HepG2 (cell line): Measurements from ENCODE around the gene DSG4. TPM values are rescaled to one million over a fixed set of nuclear protein-coding genes. Genes with fewer than 3 reads are reported as not detected.

Experiments used
- ATAC-seq: fragments of 200-7000 bp; cut with Tn5 transposase; 3 replicates; pipeline ENCODE4 v1.9.1; 2020; ENCODE audit warnings: mild to moderate bottlenecking, moderate library complexity
- BruUV-seq: library from RNA; stranded (reverse); fragments of 400-500 nt; replicated peaks from 2 replicates; lab custom pipeline; 2021; lab: Mats Ljungman, UMichigan
- CTCF ChIA-PET: fragments of 300-600 bp; formaldehyde crosslinking; extraction: SDS; loops from one replicate; lab custom pipeline; 2021; ENCODE audit warnings: low total read pairs, inconsistent platforms, low intra/inter-chr PET ratio; lab: Yijun Ruan, JAX
- POLR2A ChIA-PET: fragments of 350-600 bp; sonication (Branson Sonifier 250); formaldehyde crosslinking; loops from one replicate; lab custom pipeline; 2020; ENCODE audit warnings: antibody characterized with exemption, inconsistent platforms; lab: Yijun Ruan, JAX
- DNase-seq: peaks from one replicate; pipeline ENCODE4 v3.0.0-alpha.2; 2015; ENCODE audit warnings: low spot score
- FAIRE-seq: peaks from 3 replicates; lab custom pipeline; 2011; peaks lifted over from hg19 to GRCh38; lab: Jason Lieb, UNC
- H2AFZ ChIP-seq: one replicate; pipeline ENCODE4 v1.6.1; 2011; ENCODE audit warnings: low read length, inconsistent platforms
- H3K27ac ChIP-seq: fragments of 300-600 bp; 3 replicates; pipeline ENCODE4 v1.8.0; 2011; ENCODE audit warnings: mixed run types, mild to moderate bottlenecking, mixed read lengths, low read length, inconsistent platforms; ENCODE audit not compliant: insufficient read depth; ENCODE audit errors: extremely low read length
- H3K27me3 ChIP-seq, 2 experiments: fragments of 200-600 bp in 1 of 2; 2 replicates in 1 of 2; 3 replicates in 1 of 2; pipeline versions ENCODE4 v1.6.0 to v1.8.0; 2011; ENCODE audit warnings: low read length in 2 of 2, mild to moderate bottlenecking in 2 of 2, moderate library complexity in 2 of 2, inconsistent platforms in 1 of 2; ENCODE audit not compliant: insufficient read depth in 2 of 2, control insufficient read depth in 1 of 2
- H3K36me3 ChIP-seq, 2 experiments: fragments of 200-600 bp in 1 of 2; replicated peaks in 1 of 2; 2 replicates in 1 of 2; 3 replicates in 1 of 2; pipeline versions ENCODE4 v1.5.1 to v1.8.0; 2011; ENCODE audit warnings: low read length in 2 of 2, inconsistent platforms in 1 of 2; ENCODE audit not compliant: insufficient read depth in 2 of 2, control insufficient read depth in 1 of 2
- H3K4me1 ChIP-seq: 2 replicates; pipeline ENCODE4 v1.5.1; 2012; ENCODE audit warnings: low read length, inconsistent platforms; ENCODE audit not compliant: insufficient read depth
- H3K4me2 ChIP-seq: 2 replicates; pipeline ENCODE4 v1.6.0; 2011; ENCODE audit warnings: low read depth, low read length, inconsistent platforms
- H3K4me3 ChIP-seq, 3 experiments: fragments of 200-600 bp in 1 of 3; sonication (generic), shearing (Covaris generic) in 1 of 3; replicated peaks in 1 of 3; 2 replicates each; pipeline ENCODE4 v1.5.1; 2011 to 2016; ENCODE audit warnings: low read length in 3 of 3, inconsistent platforms in 2 of 3, low read depth in 2 of 3, mild to moderate bottlenecking in 2 of 3, control low read depth in 1 of 3, mixed read lengths in 1 of 3; ENCODE audit not compliant: insufficient read depth in 1 of 3
- H3K79me2 ChIP-seq: one replicate; pipeline ENCODE4 v1.6.1; 2011; ENCODE audit warnings: low read length, inconsistent platforms; ENCODE audit not compliant: insufficient read depth
- H3K9ac ChIP-seq: 2 replicates; pipeline ENCODE4 v1.6.0; 2011; ENCODE audit warnings: mild to moderate bottlenecking, low read depth, low read length, inconsistent platforms; ENCODE audit not compliant: insufficient read depth
- H3K9me3 ChIP-seq: 2 replicates; pipeline ENCODE4 v1.5.1; 2012; ENCODE audit warnings: mild to moderate bottlenecking, low read length
- H4K20me1 ChIP-seq: 2 replicates; pipeline ENCODE4 v1.6.0; 2011; ENCODE audit warnings: inconsistent platforms, mild to moderate bottlenecking, low read length, moderate library complexity; ENCODE audit not compliant: insufficient read depth
- ARHGAP35 ChIP-seq: sonication (generic); formaldehyde crosslinking; IDR thresholded peaks from 2 replicates; pipeline ENCODE4 v1.9.0; 2022; ENCODE audit warnings: mild to moderate bottlenecking, inconsistent platforms, moderate library complexity, missing genetic modification reagents, borderline replicate concordance
- CEBPB ChIP-seq: IDR thresholded peaks from 2 replicates; pipeline ENCODE4 v1.6.1; 2011; ENCODE audit warnings: low read depth, low read length, improper control_type of control experiment, borderline replicate concordance
- NPAS2 ChIP-seq: sonication (generic); formaldehyde crosslinking; IDR thresholded peaks from 2 replicates; pipeline ENCODE4 v1.8.0; 2022; ENCODE audit warnings: mild to moderate bottlenecking, missing genetic modification reagents, borderline replicate concordance
- ZBED4 ChIP-seq: sonication (generic); formaldehyde crosslinking; IDR thresholded peaks from 2 replicates; pipeline ENCODE4 v1.4.0; 2020; ENCODE audit warnings: missing genetic modification reagents, borderline replicate concordance
- ZNF468 ChIP-seq: sonication (generic); formaldehyde crosslinking; IDR thresholded peaks from 2 replicates; pipeline ENCODE4 v1.8.0; 2022; ENCODE audit warnings: mild to moderate bottlenecking, moderate library complexity, missing genetic modification reagents
- ZNF616 ChIP-seq: sonication (generic); formaldehyde crosslinking; IDR thresholded peaks from 2 replicates; pipeline ENCODE4 v1.5.0; 2020; ENCODE audit warnings: low read depth, mild to moderate bottlenecking, missing genetic modification reagents
- ZNF878 ChIP-seq: sonication (generic); formaldehyde crosslinking; IDR thresholded peaks from 2 replicates; pipeline ENCODE4 v1.8.1; 2023; ENCODE audit warnings: mild to moderate bottlenecking, missing genetic modification reagents, moderate library complexity
- WGBS: methylation state at CpG from one replicate; pipeline ENCODE4 v1.1.6; 2017; ENCODE audit warnings: low lambda C conversion rate; 5-methylcytosine and 5-hydroxymethylcytosine counted together
- in situ Hi-C: cut with HindIII; loops from 2 replicates; pipeline ENCODE4 v1.10.0; 2017; ENCODE audit warnings: low pct_unique_long_range_greater_than_20kb; ENCODE audit not compliant: extremely low pct_ligation_motif_present
- intact Hi-C: fragments of 100-400 bp; cut with micrococcal nuclease; formaldehyde crosslinking; loops from one replicate; pipeline ENCODE4 v1.10.0; 2022; ENCODE audit not compliant: unreplicated experiment
- polyA plus RNA-seq, 8 experiments: library from polyadenylated mRNA; depleted of rRNA in 3 of 8; stranded (reverse) in 7 of 8; unstranded in 1 of 8; fragments of >200 nt; fragmentation: Illumina TruSeq in 4 of 8; extraction: Trizol in 4 of 8; gene quantifications; 2 replicates each; pipeline versions ENCODE4 v1.2.1 to v1.2.3, GENCODE V29; 2011 to 2016; ENCODE audit warnings: low read depth in 4 of 8, missing spikeins in 1 of 8, mixed read lengths in 1 of 8; ENCODE audit not compliant: insufficient read depth in 1 of 8
- total RNA-seq, 5 experiments: library from RNA; depleted of rRNA; stranded (reverse); fragments of >200 nt; fragmentation: Illumina TruSeq; extraction: Trizol; gene quantifications; 2 replicates each; pipeline ENCODE4 v1.2.3, GENCODE V29; 2016; ENCODE audit warnings: low read depth in 1 of 5

Gene DSG4
- total and polyA plus RNA-seq, 2 of the 13 experiments (the other 11 are each of a cell fraction or from before 2014, with no cell fraction given), result 0.07 TPM; not detected in 1

- Histone ChIP-seq H3K27ac (no peak overlapping the region), H3K79me2 (no peaks in the 10 kb centered on the region), H3K36me3 (no peaks in the 10 kb centered on the region), H3K4me3 (no peak overlapping the region), H3K27me3 (peaks cover 0 to 9% of the 10 kb centered on the region in 2 experiments; a peak in 3 of 5 replicates), H3K4me2 (no peak overlapping the region), H2AFZ (no peak overlapping the region), H3K9me3 (no peaks in the 10 kb centered on the region), H3K9ac (no peak overlapping the region), H3K4me1 (no peaks in the 10 kb centered on the region), H4K20me1 (no peaks in the 10 kb centered on the region)
- POLR2A ChIA-PET, result no interaction called here
- ATAC-seq (no peak), DNase-seq (no peak), FAIRE-seq (no peak)
- in situ Hi-C loops, result no loop called here
- CTCF ChIA-PET, result no interaction called here
- 16% methylated on average over 6 of the region's 6 CpGs for WGBS
- BruUV-seq, result no TSS peak
- peak; percentile 34; the same call in 1 of the 2 replicates for TF ChIP-seq CEBPB
- no peak for TF ChIP-seq ZNF468
- TF ChIP-seq ZBED4 (CRISPR knock-in tag), result no peak
- no peak for TF ChIP-seq ZNF616 (CRISPR knock-in tag)
- TF ChIP-seq ARHGAP35 (CRISPR knock-in tag), result no peak
- no peak for TF ChIP-seq ZNF878 (CRISPR knock-in tag)
- TF ChIP-seq NPAS2, result no peak
- intact Hi-C loops, result no loop called here
These were observed 63.3 kb downstream of the DSG4 start for GRCh38 chr18:31439807-31440325.
